ENCODE measurements around the gene DNAJB8.

The DNAJB8 gene

GRCh38 chr3:128482666-128483656 lies 16.3 kb upstream of the DNAJB8 start:
- DNase-seq (ENCODE audit: extremely low read depth, low read depth) = no peak
- TF ChIP-seq CTCF (IDR thresholded peaks at IDR 0.05; ENCODE audit: low read depth, low read length) = no peak

GRCh38 chr3:128482175-128482574 lies 15.5 kb upstream of the DNAJB8 start:
- no peak for DNase-seq (ENCODE audit: extremely low read depth, low read depth)
- no peak for TF ChIP-seq CTCF (IDR thresholded peaks at IDR 0.05; ENCODE audit: low read depth, low read length)

GRCh38 chr3:128481438-128481942 lies 14.8 kb upstream of the DNAJB8 start:
- no peak for TF ChIP-seq CTCF (IDR thresholded peaks at IDR 0.05; ENCODE audit: low read depth, low read length)
- DNase-seq (ENCODE audit: extremely low read depth, low read depth) = no peak

GRCh38 chr3:128480717-128481437 lies 14.2 kb upstream of the DNAJB8 start:
- no peak for DNase-seq (ENCODE audit: extremely low read depth, low read depth)
- no peak for TF ChIP-seq CTCF (IDR thresholded peaks at IDR 0.05; ENCODE audit: low read depth, low read length)

GRCh38 chr3:128480278-128480677 lies 13.6 kb upstream of the DNAJB8 start:
- TF ChIP-seq CTCF (IDR thresholded peaks at IDR 0.05; ENCODE audit: low read depth, low read length) = no peak
- DNase-seq (ENCODE audit: extremely low read depth, low read depth) = no peak

GRCh38 chr3:128479558-128480086 lies 12.9 kb upstream of the DNAJB8 start:
- TF ChIP-seq CTCF (IDR thresholded peaks at IDR 0.05; ENCODE audit: low read depth, low read length) = no peak
- no peak for DNase-seq (ENCODE audit: extremely low read depth, low read depth)

Data from AG09319 (cell line).